CD14-positive monocyte (primary cell): ENCODE results near the gene IRF7. TPM values are rescaled to one million over a fixed set of nuclear protein-coding genes. Genes with fewer than 3 reads are reported as not detected.

Experiments
- DNase-seq, 3 donors: peaks; one replicate each; pipeline ENCODE4 v3.0.0-alpha.2; 2011 to 2022
- H2AFZ ChIP-seq: 2 replicates; pipeline ENCODE4 v1.6.0; 2012; ENCODE audit warnings: mild to moderate bottlenecking, low read depth, low read length, inconsistent platforms; ENCODE audit not compliant: insufficient read depth, poor library complexity, severe bottlenecking
- H3K27ac ChIP-seq, 2 donors: 1 replicate in 1 of 2; 2 replicates in 1 of 2; pipeline ENCODE4 v1.5.1; 2012 to 2013; ENCODE audit warnings: low read length in 2 of 2, control low read depth in 1 of 2, inconsistent platforms in 1 of 2, low read depth in 1 of 2, mild to moderate bottlenecking in 1 of 2
- H3K27me3 ChIP-seq, 2 donors: one replicate each; pipeline versions ENCODE4 v1.6.0 to v1.6.1; 2011 to 2013; ENCODE audit warnings: low read length in 2 of 2; ENCODE audit not compliant: control insufficient read depth in 2 of 2, insufficient read depth in 2 of 2
- H3K36me3 ChIP-seq, 2 donors: replicated peaks in 1 of 2; 1 replicate in 1 of 2; 2 replicates in 1 of 2; pipeline versions ENCODE4 v1.5.1 to v1.6.1; 2012 to 2013; ENCODE audit warnings: low read length in 2 of 2, control low read depth in 1 of 2, inconsistent platforms in 1 of 2, mild to moderate bottlenecking in 1 of 2; ENCODE audit not compliant: insufficient read depth in 2 of 2, control insufficient read depth in 1 of 2
- H3K4me1 ChIP-seq, 2 donors: 1 replicate in 1 of 2; 2 replicates in 1 of 2; pipeline versions ENCODE4 v1.5.1 to v1.6.1; 2012 to 2013; ENCODE audit warnings: low read length in 2 of 2, control low read depth in 1 of 2, inconsistent platforms in 1 of 2, mild to moderate bottlenecking in 1 of 2, moderate library complexity in 1 of 2; ENCODE audit not compliant: insufficient read depth in 2 of 2, control insufficient read depth in 1 of 2
- H3K4me2 ChIP-seq: replicated peaks from 2 replicates; pipeline ENCODE3; 2012; ENCODE audit warnings: low read length, moderate library complexity, mild to moderate bottlenecking; ENCODE audit not compliant: poor library complexity, severe bottlenecking; ENCODE audit errors: extremely low read depth
- H3K4me3 ChIP-seq, 3 experiments: fragments of 200-600 bp in 1 of 3; sonication (generic) in 1 of 3; replicated peaks in 1 of 3; 1 replicate in 2 of 3; 2 replicates in 1 of 3; pipeline ENCODE4 v1.5.1; 2011 to 2013; ENCODE audit warnings: low read length in 3 of 3, mild to moderate bottlenecking in 3 of 3, control low read depth in 2 of 3, low read depth in 2 of 3, inconsistent platforms in 1 of 3, moderate library complexity in 1 of 3
- H3K79me2 ChIP-seq: 2 replicates; pipeline ENCODE4 v1.6.0; 2012; ENCODE audit warnings: mild to moderate bottlenecking, control low read depth, inconsistent platforms, low read length, moderate library complexity; ENCODE audit not compliant: insufficient read depth
- H3K9ac ChIP-seq: 2 replicates; pipeline ENCODE4 v1.6.0; 2017; ENCODE audit warnings: low read length, mild to moderate bottlenecking; ENCODE audit not compliant: insufficient read depth, poor library complexity, severe bottlenecking
- H3K9me3 ChIP-seq, 2 donors: replicated peaks in 1 of 2; 1 replicate in 1 of 2; 2 replicates in 1 of 2; pipeline versions ENCODE4 v1.5.1 to v1.6.1; 2012 to 2013; ENCODE audit warnings: low read length in 2 of 2, control low read depth in 1 of 2; ENCODE audit not compliant: control insufficient read depth in 1 of 2, insufficient read depth in 1 of 2
- H4K20me1 ChIP-seq: 2 replicates; pipeline ENCODE4 v1.6.0; 2012; ENCODE audit warnings: mild to moderate bottlenecking, low read length, control low read depth, moderate library complexity; ENCODE audit not compliant: insufficient read depth
- H3K27ac Mint-ChIP-seq, 7 donors: one replicate each; pipeline ENCODE4 v1.8.0; 2020; ENCODE audit warnings: mild to moderate bottlenecking in 7 of 7, mixed read lengths in 7 of 7, moderate library complexity in 6 of 7, inconsistent platforms in 2 of 7
- H3K27me3 Mint-ChIP-seq, 3 donors: one replicate each; pipeline ENCODE4 v1.8.0; 2021 to 2022; ENCODE audit warnings: low read depth in 3 of 3, mild to moderate bottlenecking in 3 of 3, mixed read lengths in 3 of 3, moderate library complexity in 3 of 3, inconsistent platforms in 1 of 3
- H3K36me3 Mint-ChIP-seq, 2 donors: one replicate each; pipeline ENCODE4 v1.8.0; 2020; ENCODE audit warnings: mixed read lengths in 2 of 2, inconsistent platforms in 1 of 2, mild to moderate bottlenecking in 1 of 2
- H3K4me1 Mint-ChIP-seq: one replicate; pipeline ENCODE4 v1.8.0; 2020; ENCODE audit warnings: mild to moderate bottlenecking, mixed read lengths
- H3K4me3 Mint-ChIP-seq, 2 donors: one replicate each; pipeline ENCODE4 v1.8.0; 2020; ENCODE audit warnings: mild to moderate bottlenecking in 2 of 2, mixed read lengths in 2 of 2, moderate library complexity in 1 of 2
- H3K9me3 Mint-ChIP-seq, 7 donors: one replicate each; pipeline ENCODE4 v1.8.0; 2020 to 2022; ENCODE audit warnings: mixed read lengths in 7 of 7, mild to moderate bottlenecking in 6 of 7, moderate library complexity in 6 of 7, inconsistent platforms in 2 of 7
- WGBS: methylation state at CpG from one replicate; pipeline ENCODE4 v1.1.5; 2013; ENCODE audit warnings: missing lambda C conversion rate; ENCODE audit not compliant: insufficient coverage; 5-methylcytosine and 5-hydroxymethylcytosine counted together
- intact Hi-C, 2 donors: fragments of 100-400 bp; cut with micrococcal nuclease; formaldehyde crosslinking; loops; one replicate each; pipeline versions ENCODE4 v1.15.0 to v1.15.1; 2023
- polyA plus RNA-seq, 3 donors: library from polyadenylated mRNA; depleted of rRNA in 1 of 3; unstranded in 2 of 3; stranded (reverse) in 1 of 3; fragments of 300-500 nt in 2 of 3; fragments of >200 nt in 1 of 3; fragmentation: Illumina TruSeq in 2 of 3; gene quantifications; 1 replicate in 2 of 3; 2 replicates in 1 of 3; pipeline ENCODE4 v1.2.3, GENCODE V29; 2012 to 2021
- TF ChIP-seq, protein P1 (sequence below): fragments of 200-600 bp; IDR thresholded peaks from one replicate; pipeline ENCODE4 v1.8.0; 2022; ENCODE audit warnings: antibody characterized with exemption, mild to moderate bottlenecking

Gene IRF7
- polyA plus RNA-seq, 3 donors: 38.6 to 125 (median 42.9) TPM

- no peak overlapping the region for H3K9ac ChIP-seq
- Mint-ChIP-seq H3K27ac (no peak overlapping the region), H3K4me3 (no peak overlapping the region), H3K9me3 (peaks cover 0 to 13% (median 0%) of the 10 kb centered on the region in 7 donors), H3K36me3 (peaks cover 5 to 12% of the 10 kb centered on the region in 2 donors), H3K27me3 (peaks cover 14 to 35% (median 34%) of the 10 kb centered on the region in 3 donors), H3K4me1 (peaks cover 14% of the 10 kb centered on the region)
- H3K4me3 ChIP-seq: no peak overlapping the region
- H3K27me3 ChIP-seq: peaks cover 0 to 24% of the 10 kb centered on the region in 2 donors
- H3K4me1 ChIP-seq: peaks cover 15 to 36% of the 10 kb centered on the region in 2 donors
- H3K27ac ChIP-seq: no peak overlapping the region
- TF ChIP-seq, protein P1, sequence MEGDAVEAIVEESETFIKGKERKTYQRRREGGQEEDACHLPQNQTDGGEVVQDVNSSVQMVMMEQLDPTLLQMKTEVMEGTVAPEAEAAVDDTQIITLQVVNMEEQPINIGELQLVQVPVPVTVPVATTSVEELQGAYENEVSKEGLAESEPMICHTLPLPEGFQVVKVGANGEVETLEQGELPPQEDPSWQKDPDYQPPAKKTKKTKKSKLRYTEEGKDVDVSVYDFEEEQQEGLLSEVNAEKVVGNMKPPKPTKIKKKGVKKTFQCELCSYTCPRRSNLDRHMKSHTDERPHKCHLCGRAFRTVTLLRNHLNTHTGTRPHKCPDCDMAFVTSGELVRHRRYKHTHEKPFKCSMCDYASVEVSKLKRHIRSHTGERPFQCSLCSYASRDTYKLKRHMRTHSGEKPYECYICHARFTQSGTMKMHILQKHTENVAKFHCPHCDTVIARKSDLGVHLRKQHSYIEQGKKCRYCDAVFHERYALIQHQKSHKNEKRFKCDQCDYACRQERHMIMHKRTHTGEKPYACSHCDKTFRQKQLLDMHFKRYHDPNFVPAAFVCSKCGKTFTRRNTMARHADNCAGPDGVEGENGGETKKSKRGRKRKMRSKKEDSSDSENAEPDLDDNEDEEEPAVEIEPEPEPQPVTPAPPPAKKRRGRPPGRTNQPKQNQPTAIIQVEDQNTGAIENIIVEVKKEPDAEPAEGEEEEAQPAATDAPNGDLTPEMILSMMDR: no peak
- peaks cover 0 to 11% of the 10 kb centered on the region in 2 donors for H3K36me3 ChIP-seq
- no peak overlapping the region for H3K4me2 ChIP-seq
- H3K9me3 ChIP-seq: no peaks in the 10 kb centered on the region
- 83% methylated on average over 7 of the region's 12 CpGs for WGBS
- no peak for DNase-seq
- no peak overlapping the region for H2AFZ ChIP-seq
- peaks cover 3% of the 10 kb centered on the region for H3K79me2 ChIP-seq
- intact Hi-C loops: no loop called here
- peaks cover 20% of the 10 kb centered on the region for H4K20me1 ChIP-seq
These were observed 49.7 kb downstream of the IRF7 start for GRCh38 chr11:565921-566509.

DNA sequence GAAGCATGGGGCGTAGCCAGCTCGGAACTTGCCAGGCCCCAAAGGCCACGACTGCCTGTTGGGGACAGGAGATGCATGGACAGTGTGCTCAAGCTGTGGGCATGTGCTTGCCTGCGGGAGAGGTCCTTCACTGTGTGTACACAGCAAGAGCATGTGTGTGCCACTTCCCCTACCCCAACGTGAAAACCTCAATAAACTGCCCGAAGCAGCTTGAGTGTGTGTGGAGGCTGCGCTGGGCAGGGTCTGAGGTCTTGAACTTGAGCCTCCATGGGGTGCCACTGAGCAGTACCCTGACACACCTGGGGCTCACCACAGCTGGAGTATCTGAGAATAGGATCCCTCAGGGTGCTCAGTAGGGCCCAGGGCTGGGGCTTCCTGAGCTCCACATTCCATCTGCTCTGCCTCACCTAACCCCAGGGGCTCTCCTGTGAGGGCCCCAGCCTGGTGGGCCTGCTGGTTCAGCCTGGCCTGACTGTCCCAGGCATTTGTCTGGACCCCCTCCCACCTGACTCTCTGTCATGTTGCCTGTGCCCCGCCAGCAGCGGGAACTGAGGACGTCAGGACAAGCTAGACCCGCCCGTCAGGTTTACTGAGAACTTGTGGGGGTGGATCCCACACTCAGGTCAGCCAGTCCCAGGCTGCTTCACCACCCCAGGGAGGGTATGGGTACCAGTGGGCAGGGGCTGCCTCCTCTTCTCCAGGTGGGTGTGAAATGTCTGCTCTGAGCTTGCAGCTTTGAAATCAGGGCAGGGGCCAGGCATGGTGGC lies 51.8 kb downstream of the IRF7 start:
- Histone ChIP-seq H2AFZ (no peak overlapping the region), H3K4me2 (no peak overlapping the region), H4K20me1 (peaks cover 20% of the 10 kb centered on the region), H3K27me3 (peaks cover 0 to 16% of the 10 kb centered on the region in 2 donors), H3K4me3 (no peak overlapping the region), H3K36me3 (peaks cover 0 to 11% of the 10 kb centered on the region in 2 donors), H3K9me3 (no peaks in the 10 kb centered on the region), H3K27ac (no peak overlapping the region), H3K9ac (no peak overlapping the region), H3K4me1 (peaks cover 19 to 39% of the 10 kb centered on the region in 2 donors), H3K79me2 (peaks cover 3% of the 10 kb centered on the region)
- intact Hi-C loops: no loop called here
- 90% methylated on average over 8 of the region's 12 CpGs for WGBS
- peaks cover 17% of the 10 kb centered on the region for H3K4me1 Mint-ChIP-seq
- no peak overlapping the region for H3K4me3 Mint-ChIP-seq
- DNase-seq: no peak
- peak overlapping the region in 1 of 7 donors; percentile 30 for H3K27ac Mint-ChIP-seq
- TF ChIP-seq, protein P1: no peak
- H3K9me3 Mint-ChIP-seq: peaks cover 0 to 4% (median 0%) of the 10 kb centered on the region in 7 donors
- H3K27me3 Mint-ChIP-seq: peaks cover 2 to 25% (median 20%) of the 10 kb centered on the region in 3 donors
- H3K36me3 Mint-ChIP-seq: peaks cover 5 to 12% of the 10 kb centered on the region in 2 donors
